GM21360 (cell line): ENCODE measurements around the gene DGCR2.
"Not testable (repeated sequence)": the region's sequence is repeated elsewhere in the genome, so short reads cannot be mapped to it uniquely, and the experiment has no call there.

ENCODE experiments used
- ATAC-seq: cut with Tn5 transposase; IDR thresholded peaks from one replicate; pipeline ENCODE4 v1.9.1; 2021; ENCODE audit warnings: mild to moderate bottlenecking, moderate library complexity; ENCODE audit not compliant: unreplicated experiment

The DGCR2 gene

DNA sequence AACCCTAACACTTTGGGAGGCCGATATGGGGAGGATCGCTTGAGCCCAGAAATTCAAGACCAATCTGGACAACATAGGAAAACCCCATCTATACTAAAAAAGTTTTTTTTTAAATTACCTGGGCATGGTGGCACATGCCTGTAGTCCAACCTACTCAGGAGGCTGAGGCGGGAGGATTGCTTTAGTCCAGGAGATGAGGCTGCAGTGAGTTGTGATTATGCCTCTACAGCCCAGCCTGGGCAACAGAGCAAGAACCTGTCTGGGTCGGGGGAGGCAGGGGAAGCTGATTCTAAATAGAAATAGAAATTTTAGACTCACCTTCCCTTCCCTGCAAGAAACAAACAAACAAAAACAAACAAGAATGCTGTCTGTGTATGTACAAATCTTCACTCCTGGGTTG lies 133.3 kb downstream of the DGCR2 start:
- ATAC-seq, result no peak

DNA sequence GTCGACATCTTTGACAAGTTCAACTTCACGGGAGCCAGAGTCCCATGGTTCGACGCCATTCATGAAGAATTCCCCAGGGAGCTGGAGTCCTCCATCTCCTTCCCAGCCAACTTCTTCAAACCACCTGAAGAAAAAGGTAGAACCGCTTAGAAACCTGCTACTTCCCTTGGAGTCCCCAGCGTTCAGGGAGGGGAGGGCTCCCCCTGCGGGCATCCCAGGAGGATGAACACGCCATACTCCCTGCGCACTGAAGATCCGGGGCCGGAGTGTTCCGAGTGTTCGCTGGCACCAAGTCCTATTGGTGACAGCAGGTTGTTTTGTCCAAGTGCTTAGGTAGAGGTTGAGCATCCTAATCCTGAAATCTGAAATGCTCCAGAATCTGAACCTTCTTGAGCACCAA lies 134.4 kb downstream of the DGCR2 start:
- no peak for ATAC-seq

DNA sequence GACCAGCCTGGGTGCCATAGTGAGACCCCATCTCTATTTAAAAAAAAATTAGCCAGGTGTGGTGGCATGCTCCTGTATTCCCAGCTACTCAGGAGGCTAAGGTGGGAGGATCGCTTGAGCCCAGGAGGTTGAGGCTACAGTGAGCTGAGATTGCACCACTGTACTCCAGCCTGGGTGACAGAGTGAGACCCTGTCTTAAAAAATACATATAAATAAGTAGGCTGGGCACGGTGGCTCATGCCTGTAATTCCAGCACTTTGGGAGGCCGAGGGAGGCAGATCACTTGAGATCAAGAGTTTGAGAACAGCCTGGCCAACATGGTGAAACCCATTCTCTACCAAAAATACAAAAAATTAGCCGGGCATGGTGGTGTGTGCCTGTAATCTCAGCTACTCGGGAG lies 135.1 kb downstream of the DGCR2 start:
- ATAC-seq, result not testable (repeated sequence)
